ENCODE data around the gene CYP4X1.
"Not testable (repeated sequence)": the region's sequence is repeated elsewhere in the genome, so short reads cannot be mapped to it uniquely, and the experiment has no call there.

Gene CYP4X1

DNA sequence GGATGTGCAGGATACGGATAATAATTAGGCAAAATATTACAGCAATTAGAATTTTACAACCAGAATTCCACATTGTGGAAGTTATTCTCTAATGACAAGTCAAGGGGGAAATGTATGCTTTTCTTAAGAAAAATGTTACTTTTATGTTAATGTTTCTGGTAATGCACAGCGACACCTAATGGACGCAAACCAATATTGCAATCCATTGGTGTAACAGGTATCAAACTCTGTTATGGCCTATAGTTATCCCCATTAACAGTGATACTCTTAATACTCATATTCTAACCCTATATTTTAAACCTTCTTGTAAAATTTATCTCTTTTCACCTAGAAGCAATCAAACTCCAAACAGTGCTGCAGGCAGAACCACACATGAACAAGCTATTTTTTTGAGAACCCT lies 65.9 kb downstream of the CYP4X1 start:
- H3K36me3 ChIP-seq (ENCODE audit: control insufficient read depth in 1 of 2, insufficient read depth in 2 of 2, low read length in 2 of 2); H3K4me3 ChIP-seq (ENCODE audit: low read depth in 1 of 2, low read length in 2 of 2); H3K9me3 ChIP-seq (ENCODE audit: control insufficient read depth in 1 of 2, low read length in 2 of 2); H3K4me1 ChIP-seq (ENCODE audit: control insufficient read depth in 1 of 2, insufficient read depth in 2 of 2, low read length in 2 of 2); H3K27ac ChIP-seq (ENCODE audit: low read length); H3K27me3 ChIP-seq (ENCODE audit: low read depth, low read length): not testable (repeated sequence)

DNA sequence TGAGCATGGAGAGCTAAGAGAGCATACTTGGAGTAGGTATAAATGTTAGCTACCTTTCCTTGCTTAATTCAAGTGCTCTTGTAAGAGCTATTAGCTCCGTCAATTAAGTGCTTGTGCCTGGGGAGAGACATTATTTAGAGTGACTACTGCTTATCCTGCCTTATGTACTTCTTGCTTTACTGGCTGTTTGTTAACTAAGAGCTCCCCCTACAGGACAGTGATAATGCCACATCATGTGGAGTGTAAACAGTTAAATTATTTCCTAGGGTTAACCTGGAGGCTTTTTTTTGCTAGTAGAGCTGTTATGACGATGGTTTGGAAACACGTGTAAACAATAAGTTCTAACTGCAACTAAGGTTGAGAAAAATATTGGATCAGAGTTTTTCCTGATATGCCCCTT lies 68.0 kb downstream of the CYP4X1 start:
- not testable (repeated sequence) for H3K36me3 ChIP-seq (ENCODE audit: control insufficient read depth in 1 of 2, insufficient read depth in 2 of 2, low read length in 2 of 2); H3K27me3 ChIP-seq (ENCODE audit: low read depth, low read length); H3K27ac ChIP-seq (ENCODE audit: low read length); H3K4me1 ChIP-seq (ENCODE audit: control insufficient read depth in 1 of 2, insufficient read depth in 2 of 2, low read length in 2 of 2); H3K9me3 ChIP-seq (ENCODE audit: control insufficient read depth in 1 of 2, low read length in 2 of 2); H3K4me3 ChIP-seq (ENCODE audit: low read depth in 1 of 2, low read length in 2 of 2)

Measured in muscle layer of duodenum (tissue), 2 donors.